Stimulated activated CD4-positive, alpha-beta T cell treated with anti-CD3 and anti-CD28 coated beads, Interleukin-4, amount 100 ng/mL, for 24 hours (primary cell): ENCODE data around the gene ZC3H7A.

Source experiments
- DNase-seq: peaks from one replicate; pipeline ENCODE4 v3.0.0-alpha.2; 2020

Gene ZC3H7A

DNA sequence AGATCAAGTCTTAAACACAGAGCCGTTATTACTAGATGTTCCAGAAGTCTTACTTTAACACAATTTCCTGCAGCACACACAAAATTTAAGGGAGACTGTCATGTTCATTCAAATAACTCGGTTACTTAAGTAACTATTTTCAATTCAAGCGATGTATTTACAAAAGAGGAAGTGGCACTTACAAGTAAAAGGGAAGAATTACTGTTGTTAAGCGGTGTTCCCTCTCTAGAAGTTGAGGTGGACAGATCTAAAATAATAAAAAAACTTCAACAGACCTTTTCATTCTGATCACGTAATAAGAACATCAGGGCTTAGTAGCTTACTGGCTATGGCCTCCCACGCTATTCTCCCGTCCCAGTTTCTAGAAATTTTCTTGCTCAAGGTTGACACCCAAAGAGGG lies 28.2 kb downstream of the ZC3H7A start:
- no peak for DNase-seq

- DNase-seq, result no peak
Observed at GRCh38 chr16:11762431-11762830, 34.6 kb downstream of the ZC3H7A start.

DNA sequence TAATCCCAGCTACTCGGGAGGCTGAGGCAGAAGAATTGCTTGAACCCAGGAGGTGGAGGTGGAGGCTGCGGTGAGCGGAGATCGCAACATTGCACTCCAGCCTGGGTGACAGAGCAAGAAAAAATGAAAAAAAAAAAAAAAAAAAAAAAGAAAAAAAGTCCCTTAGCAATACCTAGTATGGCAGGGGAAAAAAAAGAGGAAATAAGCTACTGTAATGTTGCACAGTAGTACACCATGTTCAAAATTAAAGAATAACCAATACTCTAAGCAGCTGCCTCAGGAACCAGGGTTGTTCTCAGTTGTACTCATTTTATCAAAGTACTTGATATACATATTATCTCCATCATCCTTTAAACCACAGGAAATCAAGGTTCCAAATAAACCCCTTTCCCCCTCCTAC lies 37.1 kb downstream of the ZC3H7A start:
- no peak for DNase-seq

GRCh38 chr16:11759163-11759834 lies 37.8 kb downstream of the ZC3H7A start:
- DNase-seq, result no peak

DNA sequence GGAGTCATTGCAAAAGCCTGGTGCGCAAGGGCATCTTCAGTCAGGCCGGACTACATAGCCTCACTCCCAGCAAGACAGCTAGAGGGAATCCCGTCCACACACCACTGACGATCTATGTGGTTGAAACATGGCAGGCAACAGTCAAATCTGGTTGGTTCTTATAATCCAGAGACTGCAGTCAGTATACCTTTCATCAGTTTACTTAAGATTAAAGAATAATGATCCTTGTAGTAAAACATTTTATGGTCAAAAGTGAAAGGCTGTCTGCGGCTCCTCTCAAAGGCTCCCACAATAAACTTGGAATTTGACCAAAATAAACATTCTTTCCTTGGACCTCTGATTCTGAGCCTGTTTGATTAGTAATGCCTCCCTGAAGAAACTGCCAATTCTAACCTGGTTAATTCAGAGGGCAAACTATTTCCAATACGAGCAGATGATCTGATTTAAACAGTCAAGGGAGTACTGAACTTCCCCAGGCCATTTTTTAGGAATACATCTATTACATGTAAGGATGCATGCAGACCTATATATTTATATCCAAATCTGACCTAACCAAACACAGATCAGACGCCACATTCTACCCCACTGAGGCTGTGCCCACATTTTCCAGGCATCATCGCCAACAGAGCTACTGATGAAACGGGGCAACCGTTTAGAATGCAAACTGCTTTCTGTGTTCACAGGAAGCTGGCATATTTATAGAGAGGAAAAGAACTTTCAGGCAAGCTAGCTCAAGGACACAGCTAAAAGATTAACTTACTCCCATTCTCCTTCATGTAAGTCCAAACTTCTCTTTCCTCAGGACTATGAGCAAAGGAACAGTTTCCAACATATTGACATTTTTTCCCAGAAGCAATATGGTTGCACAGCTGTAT lies 39.1 kb downstream of the ZC3H7A start:
- DNase-seq, result no peak

- no peak for DNase-seq
Observed at GRCh38 chr16:11756248-11756647, 40.8 kb downstream of the ZC3H7A start.

DNA sequence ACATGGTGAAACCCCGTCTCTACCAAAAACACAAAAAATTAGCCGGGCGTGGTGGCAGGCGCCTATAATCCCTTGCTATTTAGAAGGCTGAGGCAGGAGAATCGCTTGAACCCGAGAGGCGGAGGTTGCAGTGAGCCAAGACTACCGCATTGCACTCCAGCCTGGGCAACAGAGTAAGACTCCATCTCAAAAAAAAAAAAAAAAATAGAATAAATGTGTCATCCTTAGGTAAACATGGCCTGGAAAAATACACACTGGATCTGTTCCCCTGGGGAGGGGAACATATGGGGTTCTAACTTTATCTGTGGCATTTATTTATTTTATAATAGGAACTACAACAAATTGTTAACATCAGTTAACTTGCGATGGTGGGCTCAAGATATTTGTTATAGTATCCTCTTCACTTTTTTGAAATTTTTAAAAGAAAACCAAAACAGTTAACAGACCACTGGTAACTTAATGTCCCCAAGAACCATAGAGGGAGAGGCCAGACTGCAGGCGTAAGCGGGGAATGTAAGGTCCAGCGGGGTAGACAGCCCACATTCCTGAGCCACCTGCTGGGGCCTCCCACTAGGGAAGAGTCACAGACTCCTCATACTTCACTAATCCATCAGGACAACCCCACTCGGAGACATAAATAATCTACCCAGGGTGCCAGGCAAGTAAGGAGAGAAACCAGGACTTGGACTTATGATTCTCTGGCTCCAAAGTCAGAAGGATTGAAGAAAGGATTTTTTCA lies 41.9 kb downstream of the ZC3H7A start:
- no peak for DNase-seq

DNA sequence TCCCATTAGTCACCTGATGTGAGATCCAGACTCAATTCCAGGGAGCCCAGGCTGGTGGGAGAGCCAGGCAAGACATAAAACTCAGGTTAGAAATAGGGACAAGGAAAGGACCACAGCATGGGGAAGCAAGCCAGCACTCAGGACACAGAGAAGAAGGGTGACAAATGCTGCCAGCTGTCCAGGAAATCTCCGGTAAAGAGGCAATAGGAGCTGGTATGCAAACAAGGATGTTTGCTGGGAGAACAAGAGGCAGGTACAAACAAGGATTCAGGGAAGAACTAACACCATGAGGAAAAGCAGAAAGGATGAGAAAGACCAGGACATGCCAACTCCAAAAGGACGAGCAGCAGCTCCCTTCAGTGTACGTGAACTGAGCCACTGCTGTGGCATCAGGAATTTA lies 44.2 kb downstream of the ZC3H7A start:
- no peak for DNase-seq

- no peak for DNase-seq
Observed at GRCh38 chr16:11750056-11750455, 47.0 kb downstream of the ZC3H7A start.

DNA sequence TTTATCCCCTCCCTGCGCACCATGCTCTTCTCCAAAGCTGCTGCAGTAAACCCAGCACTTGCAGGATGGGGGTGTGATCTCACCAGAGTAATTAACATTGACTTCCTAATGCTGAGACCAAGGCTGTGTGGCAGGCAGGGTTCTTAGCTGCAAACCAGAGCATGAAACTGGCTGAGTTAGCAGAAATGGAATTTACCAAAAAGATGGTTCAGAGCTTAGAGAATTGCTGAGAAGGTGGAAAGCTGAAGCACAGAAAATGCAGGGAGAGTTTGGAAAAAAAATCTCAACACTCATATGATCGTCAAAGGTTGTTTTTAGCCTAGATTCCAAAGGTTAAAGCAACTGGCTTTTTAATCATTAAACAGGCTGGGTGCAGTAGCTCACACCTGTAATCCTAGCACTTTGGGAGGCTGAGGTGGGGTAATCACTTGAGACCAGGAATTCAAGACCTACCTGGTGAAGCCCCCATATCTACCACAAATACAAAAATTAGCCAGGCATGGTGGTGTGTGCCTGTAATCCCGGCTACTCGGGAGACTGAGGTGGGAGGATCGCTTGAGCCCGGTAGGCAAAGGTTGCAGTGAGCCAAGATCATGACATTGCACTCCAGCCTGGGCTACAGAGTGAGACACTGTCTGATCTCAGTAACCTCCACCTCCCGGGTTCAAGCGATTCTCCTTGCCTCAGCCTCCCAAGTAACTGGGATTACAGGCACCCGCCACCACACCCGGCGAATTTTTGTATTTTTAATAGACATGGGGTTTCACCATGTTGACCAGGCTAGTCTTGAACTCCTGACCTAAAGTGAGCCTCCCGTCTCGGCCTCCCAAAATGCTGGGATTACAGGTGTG lies 48.4 kb downstream of the ZC3H7A start:
- no peak for DNase-seq

DNA sequence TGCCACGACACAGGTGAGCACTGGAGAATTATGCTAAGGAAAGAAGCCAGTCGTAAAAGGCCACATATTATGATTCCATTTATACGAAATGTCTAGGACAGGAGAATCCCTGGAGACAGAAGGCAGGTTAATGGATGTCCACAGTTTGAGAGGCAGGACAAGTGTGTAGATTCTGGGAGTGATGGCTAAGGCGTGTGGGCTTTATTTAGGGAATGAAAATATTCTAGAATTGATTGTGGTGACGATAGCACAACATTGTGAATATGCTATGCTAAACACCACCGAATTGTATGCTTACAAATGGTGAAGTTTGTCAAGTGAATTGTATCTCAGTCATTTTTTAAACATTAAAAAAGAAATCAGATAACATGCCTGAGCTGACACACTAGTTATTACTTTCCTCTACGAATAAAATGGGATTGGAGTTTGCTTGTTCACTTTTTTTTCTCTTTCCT lies 49.1 kb downstream of the ZC3H7A start:
- no peak for DNase-seq

DNA sequence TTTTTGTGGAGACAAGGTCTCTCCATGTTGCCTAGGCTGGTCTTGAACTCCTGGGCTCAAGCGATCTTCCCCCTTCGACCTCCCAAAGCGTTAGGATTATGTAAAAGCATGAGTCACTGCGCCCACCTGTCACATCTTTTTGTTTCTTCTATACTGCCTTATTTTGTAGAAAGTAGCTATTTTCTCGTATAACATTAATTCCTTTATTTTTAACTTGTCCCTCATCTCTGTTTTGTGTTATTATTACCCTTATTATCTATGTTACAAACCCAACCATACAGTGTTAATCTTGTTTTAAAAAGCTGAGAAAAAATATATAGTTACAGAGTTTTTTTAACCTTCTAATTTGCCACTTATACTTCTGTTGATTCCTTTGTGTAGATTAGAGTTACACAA lies 53.0 kb downstream of the ZC3H7A start:
- DNase-seq, result no peak

DNA sequence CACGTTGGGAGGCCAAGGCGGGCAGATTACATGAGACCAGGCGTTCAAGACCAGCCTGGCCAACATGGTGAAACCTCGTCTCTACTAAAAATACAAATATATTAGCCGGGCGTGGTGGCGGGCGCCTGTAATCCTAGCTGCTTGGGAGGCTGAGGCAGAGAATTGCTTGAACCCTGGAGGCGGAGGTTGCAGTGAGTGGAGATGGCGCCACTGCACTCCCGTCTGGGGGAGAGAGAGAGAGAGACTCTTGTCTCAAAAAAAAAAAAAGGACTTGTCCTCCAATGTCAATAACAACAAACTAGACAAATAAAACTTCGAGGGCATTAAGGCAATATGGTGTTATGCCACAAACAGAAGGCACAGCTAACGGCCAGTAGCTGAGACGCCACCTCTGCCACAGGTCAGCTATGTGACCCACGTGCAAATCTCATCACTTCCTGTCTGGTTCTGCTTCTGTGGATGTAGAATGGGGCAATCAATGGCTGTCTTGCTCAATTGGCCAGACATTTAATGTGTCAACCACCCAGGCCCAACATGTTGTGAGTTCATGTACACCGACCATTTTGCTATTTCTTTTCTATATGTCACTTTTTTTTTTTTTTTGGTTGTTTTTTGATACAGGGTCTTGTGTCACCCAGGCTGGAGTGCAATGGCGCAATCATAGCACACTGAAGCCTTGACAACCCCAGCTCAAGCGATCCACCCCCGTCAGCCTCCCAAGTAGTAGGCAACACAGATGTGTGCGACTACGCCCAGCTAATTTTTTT lies 53.6 kb downstream of the ZC3H7A start:
- peak; percentile 16 for DNase-seq

DNA sequence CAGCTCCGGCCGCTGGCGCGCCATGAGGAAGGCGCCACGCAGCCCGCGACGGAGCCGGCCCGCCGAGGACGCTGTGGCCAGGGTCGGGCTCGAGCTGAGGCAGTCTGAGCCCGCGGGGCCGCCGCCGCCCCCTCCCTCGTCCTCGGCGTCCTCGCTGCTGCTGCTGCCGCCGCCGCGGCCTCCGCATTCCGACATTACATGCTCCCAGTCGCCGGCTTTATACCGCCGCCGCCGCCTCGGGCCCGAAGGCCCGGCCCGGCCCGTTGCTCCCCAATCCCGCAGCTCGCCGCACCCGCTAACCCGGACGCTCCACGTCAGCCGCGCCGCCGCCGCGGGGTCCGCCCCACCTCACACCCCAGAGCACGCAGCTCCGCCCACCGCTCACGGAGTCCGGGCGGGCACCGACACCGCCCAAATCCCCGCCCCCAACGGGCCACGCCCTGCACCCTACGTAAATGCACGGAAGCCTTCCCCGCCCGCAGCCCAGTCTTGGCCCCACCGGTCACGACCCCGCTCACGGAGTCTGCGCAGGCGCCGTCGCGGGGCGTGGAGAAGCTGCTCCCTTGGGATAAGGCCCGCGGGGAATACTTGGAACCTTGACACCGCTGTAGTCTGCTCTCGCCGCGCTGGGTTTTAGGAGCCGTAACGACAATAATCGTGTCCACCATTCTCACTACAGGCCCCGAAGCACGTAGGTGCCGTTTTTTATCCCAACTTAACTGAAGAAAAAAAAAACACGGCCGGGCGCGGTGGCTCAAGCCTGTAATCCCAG lies 54.3 kb downstream of the ZC3H7A start, which contains the start of gene TXNDC11:
TSS of gene TXNDC11 (minus strand) at position 322 of the 772 bp plus-strand sequence. CDS start at position 195, 127 bp downstream.
- DNase-seq, result peak; percentile 99

DNA sequence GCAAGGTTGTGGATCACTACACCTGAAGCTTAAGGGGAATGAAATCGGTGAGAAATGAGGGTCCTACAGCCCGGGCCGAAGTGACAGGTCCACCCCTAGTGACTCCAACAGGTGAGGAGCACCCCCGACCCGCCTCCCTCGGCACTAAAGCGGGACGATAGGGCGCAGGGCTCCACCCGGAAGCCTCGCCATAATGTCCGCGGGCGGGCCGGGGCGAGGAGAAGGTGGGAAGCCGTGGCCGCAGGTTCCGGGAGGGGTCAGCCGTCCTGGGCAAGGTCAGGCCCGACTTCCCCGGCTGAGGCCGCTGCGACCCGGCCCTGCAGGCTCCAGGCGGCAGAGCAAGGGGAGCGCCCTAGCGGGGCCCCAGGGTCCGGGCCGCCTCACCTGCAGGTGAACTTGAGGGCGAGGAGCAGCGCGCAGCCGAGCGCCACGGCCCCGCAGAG lies 54.9 kb downstream of the ZC3H7A start:
- peak; percentile 50 for DNase-seq

DNA sequence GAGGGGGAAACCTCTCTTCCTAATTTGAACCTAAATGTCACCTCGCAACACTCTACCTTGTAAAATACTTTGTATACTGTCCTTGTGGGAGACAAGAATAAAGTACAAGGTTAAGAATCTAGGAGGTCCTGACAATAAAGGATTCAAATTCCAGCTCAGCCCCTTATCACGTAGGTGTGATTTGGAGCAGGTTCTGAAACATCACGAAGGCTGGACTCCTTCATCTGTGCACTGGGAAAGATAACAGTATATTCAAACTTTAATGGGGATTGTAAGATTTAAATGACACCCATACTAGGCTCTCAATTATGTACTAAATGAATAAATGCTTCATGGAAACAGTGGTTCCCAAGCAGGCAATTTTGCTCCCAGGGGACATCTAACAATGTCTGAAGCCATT lies 56.5 kb downstream of the ZC3H7A start:
- no peak for DNase-seq

- DNase-seq, result no peak
Observed at GRCh38 chr16:11738742-11739544, 58.1 kb downstream of the ZC3H7A start.

GRCh38 chr16:11737713-11738112 lies 59.3 kb downstream of the ZC3H7A start:
- DNase-seq, result no peak

- no peak for DNase-seq
Observed at GRCh38 chr16:11736903-11737302, 60.2 kb downstream of the ZC3H7A start.

DNA sequence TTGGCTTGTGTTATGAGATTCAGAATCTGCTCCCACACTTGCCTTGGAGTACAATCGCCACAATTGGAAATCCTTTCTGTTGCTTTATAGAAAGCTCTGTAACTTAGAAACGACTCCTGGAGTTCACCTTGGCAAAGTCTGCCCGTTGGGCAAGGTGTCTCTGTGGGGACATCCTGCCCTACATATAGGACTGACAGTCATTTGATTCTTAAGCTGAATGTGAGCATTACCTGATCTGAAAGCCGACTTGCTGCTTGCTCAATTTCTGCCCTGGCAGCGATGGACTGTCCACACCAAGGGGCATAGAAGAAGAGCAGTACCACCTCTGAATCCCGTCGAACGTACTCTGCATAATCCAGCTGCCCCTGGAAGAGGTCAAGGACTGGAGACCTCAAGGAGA lies 61.3 kb downstream of the ZC3H7A start:
- DNase-seq, result no peak
